Neutrophil (primary cell): ENCODE data around the gene ISG15.

Source experiments
- H3K27ac ChIP-seq: fragments of 200-600 bp; sonication (generic); 2 replicates; pipeline ENCODE4 v1.5.1; 2016; ENCODE audit warnings: mild to moderate bottlenecking, moderate library complexity
- H3K27me3 ChIP-seq: fragments of 200-600 bp; sonication (generic); 2 replicates; pipeline ENCODE4 v1.6.0; 2016; ENCODE audit warnings: mild to moderate bottlenecking
- H3K36me3 ChIP-seq: fragments of 200-600 bp; sonication (generic); 2 replicates; pipeline ENCODE4 v1.5.1; 2017
- H3K4me1 ChIP-seq, 2 experiments: fragments of 200-600 bp in 1 of 2; sonication (generic) in 1 of 2; 1 replicate in 1 of 2; 2 replicates in 1 of 2; pipeline versions ENCODE4 v1.5.1 to v1.6.1; 2013 to 2016; ENCODE audit warnings: low read depth in 1 of 2, low read length in 1 of 2, mild to moderate bottlenecking in 1 of 2, moderate library complexity in 1 of 2; ENCODE audit not compliant: control insufficient read depth in 1 of 2, insufficient read depth in 1 of 2
- H3K4me3 ChIP-seq, 2 experiments: fragments of 200-600 bp in 1 of 2; sonication (generic) in 1 of 2; 1 replicate in 1 of 2; 2 replicates in 1 of 2; pipeline ENCODE4 v1.5.1; 2013 to 2016; ENCODE audit warnings: low read depth in 1 of 2, low read length in 1 of 2, mild to moderate bottlenecking in 1 of 2, moderate library complexity in 1 of 2
- H3K9me3 ChIP-seq: fragments of 200-600 bp; sonication (generic); 2 replicates; pipeline ENCODE4 v1.5.1; 2016
- TF ChIP-seq, protein P1 (sequence below): fragments of 200-600 bp; sonication (generic); IDR thresholded peaks from 2 replicates; pipeline ENCODE4 v1.5.1; 2016; ENCODE audit warnings: antibody characterized with exemption

Gene ISG15

DNA sequence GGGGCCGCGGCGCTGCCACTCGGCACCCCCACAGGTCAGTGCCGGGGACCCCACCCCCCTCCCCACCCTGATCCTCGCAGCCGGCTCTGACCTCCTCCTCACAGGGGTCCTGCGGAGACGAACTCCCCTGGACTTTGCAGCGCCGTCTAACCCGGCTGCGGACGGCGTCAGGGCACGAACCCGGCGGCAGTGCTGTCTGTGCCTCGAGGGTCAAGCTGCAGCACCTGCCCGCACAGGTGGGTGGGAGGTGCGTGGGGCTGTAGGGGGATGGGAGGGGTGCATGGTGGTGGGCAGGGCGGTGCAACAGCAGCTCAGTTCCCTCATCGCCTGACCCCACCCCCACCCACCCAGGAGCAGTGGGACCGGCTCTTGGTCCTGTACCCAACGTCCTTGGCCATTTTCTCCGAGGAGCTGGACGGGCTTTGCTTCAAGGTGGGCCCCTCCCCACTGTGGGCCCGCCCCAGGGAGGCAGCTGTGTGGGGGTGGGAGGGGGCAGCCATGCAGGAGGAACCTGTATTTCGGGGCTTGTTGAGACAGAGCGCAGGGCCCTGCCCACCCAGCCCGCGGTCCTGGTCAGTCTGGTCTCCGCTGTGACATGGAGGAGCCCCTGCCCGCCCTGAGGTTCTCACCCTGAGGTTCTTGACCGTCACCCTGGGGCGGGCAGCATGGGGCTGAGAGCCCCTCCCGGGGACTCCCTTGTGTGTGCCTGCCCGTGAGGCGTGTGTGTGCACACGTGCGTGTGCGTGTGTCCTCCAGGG lies 42.1 kb upstream of the ISG15 start:
- Histone ChIP-seq H3K4me1 (peaks cover 12 to 14% of the 10 kb centered on the region in 2 experiments), H3K27ac (no peak overlapping the region), H3K9me3 (no peaks in the 10 kb centered on the region), H3K36me3 (no peaks in the 10 kb centered on the region), H3K27me3 (peaks cover 100% of the 10 kb centered on the region), H3K4me3 (no peak overlapping the region)
- TF ChIP-seq, protein P1, sequence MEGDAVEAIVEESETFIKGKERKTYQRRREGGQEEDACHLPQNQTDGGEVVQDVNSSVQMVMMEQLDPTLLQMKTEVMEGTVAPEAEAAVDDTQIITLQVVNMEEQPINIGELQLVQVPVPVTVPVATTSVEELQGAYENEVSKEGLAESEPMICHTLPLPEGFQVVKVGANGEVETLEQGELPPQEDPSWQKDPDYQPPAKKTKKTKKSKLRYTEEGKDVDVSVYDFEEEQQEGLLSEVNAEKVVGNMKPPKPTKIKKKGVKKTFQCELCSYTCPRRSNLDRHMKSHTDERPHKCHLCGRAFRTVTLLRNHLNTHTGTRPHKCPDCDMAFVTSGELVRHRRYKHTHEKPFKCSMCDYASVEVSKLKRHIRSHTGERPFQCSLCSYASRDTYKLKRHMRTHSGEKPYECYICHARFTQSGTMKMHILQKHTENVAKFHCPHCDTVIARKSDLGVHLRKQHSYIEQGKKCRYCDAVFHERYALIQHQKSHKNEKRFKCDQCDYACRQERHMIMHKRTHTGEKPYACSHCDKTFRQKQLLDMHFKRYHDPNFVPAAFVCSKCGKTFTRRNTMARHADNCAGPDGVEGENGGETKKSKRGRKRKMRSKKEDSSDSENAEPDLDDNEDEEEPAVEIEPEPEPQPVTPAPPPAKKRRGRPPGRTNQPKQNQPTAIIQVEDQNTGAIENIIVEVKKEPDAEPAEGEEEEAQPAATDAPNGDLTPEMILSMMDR: no peak

DNA sequence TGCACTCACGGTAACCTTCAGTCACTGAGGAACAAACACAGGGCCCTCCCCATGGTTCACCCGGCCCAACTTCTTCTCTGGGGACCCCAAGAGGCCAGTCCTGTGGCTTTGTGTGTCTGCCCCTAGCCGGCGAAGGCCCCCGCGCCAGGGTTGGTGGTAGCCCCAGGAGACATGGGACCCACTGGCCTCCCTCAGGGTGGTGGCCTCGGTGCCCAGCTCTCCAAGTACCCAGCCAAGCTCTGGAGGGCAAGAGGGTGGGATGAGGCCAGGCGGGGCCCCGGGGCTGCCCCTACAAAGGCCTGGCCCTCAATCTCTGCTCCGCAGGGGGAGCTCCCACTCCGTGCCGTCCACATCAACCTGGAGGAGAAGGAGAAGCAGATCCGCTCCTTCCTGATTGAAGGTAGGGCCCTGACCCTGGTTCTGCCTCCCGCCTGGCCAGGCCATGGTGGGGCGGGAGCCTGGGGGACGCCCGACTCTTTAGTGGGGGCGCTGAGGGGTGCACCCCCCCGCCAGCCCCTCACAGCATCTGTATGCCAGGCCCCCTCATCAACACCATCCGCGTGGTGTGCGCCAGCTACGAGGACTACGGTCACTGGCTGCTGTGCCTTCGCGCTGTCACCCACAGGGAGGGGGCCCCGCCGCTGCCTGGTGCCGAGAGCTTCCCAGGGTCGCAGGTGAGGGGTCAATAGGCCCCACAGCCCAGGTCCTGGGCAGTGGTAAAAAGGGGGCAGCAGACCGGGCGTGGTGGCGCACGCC lies 41.4 kb upstream of the ISG15 start:
- no peaks in the 10 kb centered on the region for H3K36me3 ChIP-seq
- H3K9me3 ChIP-seq: no peaks in the 10 kb centered on the region
- H3K4me3 ChIP-seq: no peak overlapping the region
- H3K27me3 ChIP-seq: peaks cover 97% of the 10 kb centered on the region
- TF ChIP-seq, protein P1: no peak
- peaks cover 5 to 9% of the 10 kb centered on the region in 2 experiments for H3K4me1 ChIP-seq
- no peak overlapping the region for H3K27ac ChIP-seq

DNA sequence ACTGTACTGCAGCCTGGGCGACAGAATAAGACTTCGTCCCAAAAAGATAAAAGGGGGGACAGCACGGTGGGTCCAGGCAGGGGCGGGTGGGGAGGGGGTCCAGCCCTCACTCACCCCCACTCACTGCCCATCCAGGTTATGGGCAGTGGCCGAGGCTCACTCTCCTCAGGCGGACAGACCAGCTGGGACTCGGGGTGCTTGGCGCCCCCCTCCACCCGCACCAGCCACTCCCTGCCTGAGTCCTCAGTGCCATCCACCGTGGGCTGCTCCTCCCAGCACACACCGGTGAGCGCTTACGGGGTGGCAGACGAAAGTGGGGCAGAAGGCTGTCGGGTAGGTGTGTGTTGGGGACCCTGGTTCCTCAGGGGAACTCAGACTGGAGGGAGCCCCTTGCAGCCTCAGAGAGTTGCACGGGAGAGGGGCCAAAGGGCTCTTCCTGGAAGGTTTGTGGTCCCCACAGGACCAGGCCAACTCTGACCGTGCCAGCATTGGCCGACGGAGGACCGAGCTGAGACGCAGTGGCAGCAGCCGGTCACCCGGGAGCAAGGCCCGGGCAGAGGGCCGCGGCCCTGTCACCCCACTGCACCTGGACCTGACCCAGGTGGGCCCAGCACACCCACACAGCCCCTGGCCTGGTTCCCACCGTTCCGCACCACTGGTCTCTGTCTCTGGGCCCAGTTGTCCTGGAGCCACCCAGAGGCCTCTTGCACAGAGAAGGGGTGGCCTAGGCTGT lies 40.4 kb upstream of the ISG15 start:
- H3K36me3 ChIP-seq: no peaks in the 10 kb centered on the region
- TF ChIP-seq, protein P1: no peak
- no peak overlapping the region for H3K27ac ChIP-seq
- peaks cover 3 to 5% of the 10 kb centered on the region in 2 experiments for H3K4me1 ChIP-seq
- H3K4me3 ChIP-seq: no peak overlapping the region
- H3K27me3 ChIP-seq: peaks cover 87% of the 10 kb centered on the region
- no peaks in the 10 kb centered on the region for H3K9me3 ChIP-seq

DNA sequence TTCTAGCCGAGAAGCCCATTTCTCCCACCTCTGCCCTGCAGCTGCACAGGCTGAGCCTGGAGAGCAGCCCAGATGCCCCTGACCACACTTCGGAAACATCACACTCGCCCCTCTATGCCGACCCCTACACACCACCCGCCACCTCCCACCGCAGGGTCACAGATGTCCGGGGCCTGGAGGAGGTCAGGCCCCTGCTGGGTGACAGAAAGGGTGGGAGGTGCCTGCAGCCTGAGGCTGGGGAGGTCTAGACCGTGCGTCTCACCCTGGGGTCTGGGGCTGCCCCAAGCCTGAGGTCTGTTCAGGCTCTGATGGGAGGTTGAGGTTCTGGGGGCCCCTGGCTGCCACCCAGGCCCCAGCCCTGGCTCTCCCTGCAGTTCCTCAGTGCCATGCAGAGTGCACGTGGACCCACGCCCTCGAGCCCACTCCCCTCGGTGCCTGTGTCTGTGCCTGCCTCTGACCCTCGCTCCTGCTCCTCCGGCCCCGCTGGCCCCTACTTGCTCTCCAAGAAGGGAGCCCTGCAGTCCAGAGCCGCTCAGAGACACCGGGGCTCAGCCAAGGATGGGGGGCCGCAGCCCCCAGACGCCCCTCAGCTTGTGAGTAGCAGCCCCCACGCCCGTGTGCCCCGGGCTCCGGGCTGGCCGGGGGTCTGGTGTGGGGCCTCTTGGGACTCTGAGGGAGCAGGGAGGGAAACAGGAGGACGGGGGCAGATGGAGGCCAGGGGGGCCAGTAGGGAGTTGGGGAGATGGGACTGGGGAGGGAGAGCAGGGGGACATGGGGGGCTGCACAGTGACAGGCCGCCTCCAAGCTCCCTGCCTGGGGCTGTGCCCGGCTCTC lies 39.6 kb upstream of the ISG15 start:
- no peaks in the 10 kb centered on the region for H3K9me3 ChIP-seq
- TF ChIP-seq, protein P1: no peak
- H3K27me3 ChIP-seq: peaks cover 79% of the 10 kb centered on the region
- H3K4me1 ChIP-seq: peaks cover 3 to 5% of the 10 kb centered on the region in 2 experiments
- H3K4me3 ChIP-seq: no peak overlapping the region
- no peaks in the 10 kb centered on the region for H3K36me3 ChIP-seq
- H3K27ac ChIP-seq: no peak overlapping the region

DNA sequence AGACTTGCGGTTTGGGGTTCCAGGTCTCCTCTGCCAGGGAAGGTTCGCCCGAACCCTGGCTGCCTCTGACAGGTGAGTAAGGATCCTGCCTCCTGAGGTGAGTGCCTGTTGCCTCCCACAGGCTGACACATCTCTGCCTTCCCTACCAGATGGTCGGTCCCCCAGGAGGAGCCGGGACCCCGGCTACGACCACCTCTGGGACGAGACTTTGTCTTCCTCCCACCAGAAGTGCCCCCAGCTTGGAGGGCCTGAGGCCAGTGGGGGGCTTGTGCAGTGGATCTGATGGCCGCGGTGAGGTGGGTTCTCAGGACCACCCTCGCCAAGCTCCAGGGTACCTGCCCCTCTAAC lies 39.0 kb upstream of the ISG15 start:
- Histone ChIP-seq H3K27me3 (peaks cover 74% of the 10 kb centered on the region), H3K4me3 (no peak overlapping the region), H3K27ac (no peak overlapping the region), H3K9me3 (no peaks in the 10 kb centered on the region), H3K36me3 (no peaks in the 10 kb centered on the region), H3K4me1 (peaks cover 3 to 5% of the 10 kb centered on the region in 2 experiments)
- TF ChIP-seq, protein P1: no peak
